ENCODE data around the gene KRT86.
"Not testable (repeated sequence)": the region's sequence is repeated elsewhere in the genome, so short reads cannot be mapped to it uniquely, and the experiment has no call there.

KRT86 gene

DNA sequence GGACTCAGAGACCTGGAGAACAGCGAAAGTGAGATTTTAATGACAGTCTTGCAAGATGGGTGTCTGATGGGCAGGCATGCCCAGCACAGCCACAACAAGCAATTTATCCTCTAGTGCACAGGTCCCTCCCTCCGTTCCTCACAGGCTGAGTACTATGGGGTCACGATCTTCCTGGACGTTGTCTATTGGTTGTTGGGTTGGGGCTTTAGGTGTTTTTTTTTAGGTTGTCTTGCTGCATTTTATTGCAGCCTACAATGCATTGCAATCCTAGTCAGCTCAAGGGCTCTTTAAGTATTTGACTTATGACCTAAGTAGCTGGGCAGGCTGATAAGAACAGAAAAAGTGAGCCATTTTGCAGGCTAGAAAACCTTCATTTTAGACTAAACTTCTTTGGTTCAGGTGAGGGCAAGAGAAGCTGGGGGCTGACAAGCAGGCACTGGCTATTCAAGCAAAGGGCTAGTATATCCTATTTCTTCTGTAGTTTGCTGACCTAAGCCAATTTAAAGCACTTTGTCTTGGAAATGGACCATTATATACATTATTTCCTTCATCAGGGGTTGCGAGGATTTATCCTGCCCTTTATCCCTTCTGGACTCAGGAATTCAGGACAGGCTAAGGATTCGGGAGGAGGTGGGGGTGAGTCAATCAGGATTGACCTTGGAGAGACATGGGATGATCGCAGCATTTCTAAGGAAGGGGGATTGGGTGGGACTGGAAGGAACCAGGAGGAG lies 35.4 kb upstream of the KRT86 start:
- DNase-seq (ENCODE audit: low read depth, low spot score) = no peak

DNA sequence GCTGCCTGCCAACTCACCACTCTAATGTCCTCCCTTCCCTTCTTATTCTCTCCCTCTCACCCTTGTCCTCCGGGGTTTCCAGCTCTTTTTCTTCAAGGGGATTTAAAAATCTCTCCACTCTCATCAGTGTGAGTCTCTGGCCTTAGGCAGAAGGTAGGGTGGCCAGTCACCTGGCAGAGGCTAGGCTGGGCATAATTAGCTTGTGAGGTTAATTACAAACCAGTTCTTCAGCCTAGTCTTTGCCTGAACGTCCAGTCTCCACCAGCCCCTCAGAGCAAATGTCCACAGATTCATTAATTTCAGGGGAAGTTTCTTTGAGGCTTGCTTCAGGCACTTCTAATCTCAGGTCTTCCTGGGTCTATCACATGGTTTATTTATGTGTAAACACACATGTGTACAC lies 34.7 kb upstream of the KRT86 start:
- DNase-seq (ENCODE audit: low read depth, low spot score) = no peak

DNA sequence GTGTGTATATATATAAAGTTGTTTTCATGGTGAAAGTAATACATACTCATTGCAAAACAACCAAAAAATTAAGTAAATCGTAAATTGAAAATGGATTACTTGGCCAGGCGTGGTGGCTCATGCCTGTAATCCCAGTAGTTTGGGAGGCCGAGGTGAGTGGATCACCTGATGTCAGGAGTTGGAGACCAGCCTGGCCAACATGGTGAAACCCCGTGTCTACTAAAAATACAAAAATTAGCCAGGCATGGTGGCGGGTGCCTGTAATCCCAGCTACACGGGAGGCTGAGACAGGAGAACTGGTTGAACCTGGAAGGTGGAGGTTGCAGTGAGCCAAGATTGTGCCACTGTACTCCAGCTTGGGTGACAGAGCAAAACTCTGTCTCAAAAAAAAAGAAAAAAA lies 34.2 kb upstream of the KRT86 start:
- not testable (repeated sequence) for DNase-seq (ENCODE audit: low read depth, low spot score)

DNA sequence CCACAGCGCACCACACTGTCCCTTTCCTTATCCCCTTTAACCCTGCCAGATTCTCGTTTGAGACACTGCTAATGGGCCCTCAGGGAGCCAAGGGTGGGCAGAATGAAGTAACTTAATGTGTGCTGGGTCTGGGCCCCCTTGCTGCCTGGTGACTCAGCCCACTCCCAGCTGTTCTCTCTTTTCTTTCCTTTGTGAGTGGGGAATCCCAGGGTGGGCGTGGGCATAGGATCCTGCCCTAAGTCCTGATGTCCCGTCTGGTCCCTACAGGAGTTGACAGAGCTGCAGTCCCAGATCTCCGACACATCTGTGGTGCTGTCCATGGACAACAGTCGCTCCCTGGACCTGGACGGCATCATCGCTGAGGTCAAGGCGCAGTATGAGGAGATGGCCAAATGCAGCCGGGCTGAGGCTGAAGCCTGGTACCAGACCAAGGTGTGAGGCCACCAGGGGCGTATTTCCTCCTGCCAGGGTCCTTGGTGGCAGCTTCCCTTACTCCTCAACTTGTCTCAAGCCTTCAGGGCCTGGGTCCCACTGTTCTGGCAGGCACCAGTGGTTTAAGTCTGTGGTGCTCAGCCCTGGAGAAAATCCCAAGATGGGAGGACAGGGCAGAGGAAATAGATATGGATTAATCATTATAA lies 33.1 kb upstream of the KRT86 start:
- DNase-seq (ENCODE audit: low read depth, low spot score) = no peak

DNA sequence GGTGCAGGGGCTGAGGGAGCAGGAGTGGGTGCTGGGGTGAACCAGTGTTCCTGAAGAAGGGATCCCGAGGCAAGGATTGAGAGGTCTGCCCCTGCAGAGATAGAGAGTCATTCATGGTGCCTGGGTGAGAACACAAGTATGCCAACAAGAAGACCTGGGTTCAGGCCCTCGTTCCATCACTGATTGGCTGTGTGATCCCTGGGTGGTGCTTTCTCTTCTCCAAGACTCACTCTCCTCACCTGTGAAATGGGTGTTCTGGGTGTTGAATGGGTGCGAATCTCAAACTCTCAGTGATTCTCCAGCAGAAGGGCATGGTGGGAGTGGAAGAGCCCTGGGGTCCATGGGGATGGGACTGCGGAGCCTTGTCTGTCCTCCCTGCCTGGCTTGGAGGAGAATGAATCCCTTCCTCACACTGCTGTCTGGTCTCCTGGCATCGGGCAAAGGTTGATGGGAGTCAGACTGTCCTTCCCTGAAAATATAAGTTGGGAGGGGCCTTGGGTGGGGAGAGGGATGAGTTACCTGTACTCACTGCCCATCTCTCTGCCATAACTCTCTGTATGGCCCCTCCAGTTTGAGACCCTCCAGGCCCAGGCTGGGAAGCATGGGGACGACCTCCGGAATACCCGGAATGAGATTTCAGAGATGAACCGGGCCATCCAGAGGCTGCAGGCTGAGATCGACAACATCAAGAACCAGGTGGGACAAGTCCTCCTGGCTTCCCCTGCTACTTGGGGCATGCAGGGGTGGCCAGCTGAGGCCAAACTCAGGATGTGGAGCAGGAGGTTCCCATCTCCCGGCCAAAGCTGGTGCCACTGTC lies 31.8 kb upstream of the KRT86 start:
- no peak for DNase-seq (ENCODE audit: low read depth, low spot score)

DNA sequence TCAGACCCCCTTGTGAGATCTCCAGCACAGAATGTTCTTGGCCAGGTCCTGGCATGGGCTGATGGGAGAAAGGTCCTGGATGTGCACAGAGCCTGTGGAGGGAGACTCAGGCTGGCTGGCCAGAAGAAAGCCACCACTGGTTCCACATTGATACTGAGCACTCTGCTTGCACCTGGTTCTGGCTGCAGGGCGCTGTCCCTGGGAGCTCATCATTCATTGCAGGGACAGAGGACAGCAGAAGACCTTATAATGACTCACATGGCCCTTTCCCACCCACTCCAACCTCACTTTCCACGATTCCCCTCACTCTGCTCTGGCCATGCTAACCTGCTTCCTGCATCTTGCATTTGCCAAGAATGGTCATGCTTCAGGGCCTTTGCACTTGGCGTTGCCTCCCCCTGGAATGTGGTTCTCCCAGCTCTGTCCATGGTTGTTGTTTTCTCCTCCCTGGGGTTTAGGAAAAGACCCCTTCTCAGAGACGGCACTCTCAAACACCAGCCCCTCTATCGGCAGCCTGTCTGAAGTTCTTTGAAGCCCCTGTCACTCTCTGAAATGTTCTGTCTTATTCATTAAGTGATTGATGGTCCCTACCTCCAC lies 31.1 kb upstream of the KRT86 start:
- DNase-seq (ENCODE audit: low read depth, low spot score) = no peak

DNA sequence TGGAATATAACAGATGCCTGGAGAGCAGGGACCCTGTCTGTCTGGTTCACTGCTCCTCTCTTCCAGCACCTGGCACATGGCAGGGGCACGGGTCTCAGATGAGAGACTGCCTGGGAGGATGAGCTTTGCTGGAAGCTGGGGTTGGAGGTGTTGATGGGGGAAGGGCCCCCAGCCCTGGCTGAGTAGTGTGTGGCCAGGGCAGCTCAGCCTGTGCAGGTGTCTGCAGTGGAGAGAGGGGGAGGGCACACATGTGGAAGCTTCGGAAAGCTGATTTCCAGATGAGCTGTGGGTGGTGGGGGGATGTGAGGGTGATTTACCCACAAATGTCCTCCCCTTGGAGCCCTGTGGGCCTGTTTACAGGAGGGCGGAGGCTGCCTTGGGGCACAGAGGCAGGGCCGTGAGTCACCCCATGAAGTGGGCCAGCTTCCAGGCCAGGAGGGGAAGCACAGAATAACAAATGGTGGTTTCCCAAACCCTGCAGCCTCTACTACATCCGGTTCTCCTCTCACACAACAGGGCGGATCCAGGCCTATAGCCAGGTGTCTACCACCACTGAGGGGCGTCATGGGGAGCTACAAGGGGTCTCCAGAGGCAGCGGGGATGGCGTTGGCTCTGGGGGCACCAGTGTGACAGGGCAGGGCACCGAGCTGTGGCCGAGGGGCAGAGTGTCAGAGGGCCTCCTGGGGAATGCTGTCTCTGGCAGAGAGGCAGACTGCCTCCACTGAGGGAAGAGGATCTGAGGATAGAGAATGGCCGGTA lies 30.4 kb upstream of the KRT86 start:
- DNase-seq (ENCODE audit: low read depth, low spot score) = no peak

DNA sequence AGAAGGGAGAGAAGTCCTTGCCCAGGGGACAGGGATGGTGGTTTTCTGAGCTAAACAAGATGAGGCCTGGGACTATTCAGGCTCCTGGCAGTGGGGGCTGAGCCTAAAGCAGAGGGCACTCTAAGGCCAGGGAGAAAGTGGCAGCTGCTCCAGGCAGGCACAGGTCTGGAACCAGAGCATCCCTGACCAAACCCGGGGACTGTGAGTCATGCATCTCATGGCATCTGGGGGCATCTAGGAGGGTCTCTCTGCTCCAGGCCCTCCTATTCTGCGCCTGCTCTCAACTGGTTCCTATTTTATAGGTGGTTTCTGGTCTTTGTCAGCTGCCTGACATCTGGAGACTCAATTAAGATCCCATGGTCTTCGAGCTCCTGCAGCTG lies 29.8 kb upstream of the KRT86 start:
- DNase-seq (ENCODE audit: low read depth, low spot score) = no peak

DNA sequence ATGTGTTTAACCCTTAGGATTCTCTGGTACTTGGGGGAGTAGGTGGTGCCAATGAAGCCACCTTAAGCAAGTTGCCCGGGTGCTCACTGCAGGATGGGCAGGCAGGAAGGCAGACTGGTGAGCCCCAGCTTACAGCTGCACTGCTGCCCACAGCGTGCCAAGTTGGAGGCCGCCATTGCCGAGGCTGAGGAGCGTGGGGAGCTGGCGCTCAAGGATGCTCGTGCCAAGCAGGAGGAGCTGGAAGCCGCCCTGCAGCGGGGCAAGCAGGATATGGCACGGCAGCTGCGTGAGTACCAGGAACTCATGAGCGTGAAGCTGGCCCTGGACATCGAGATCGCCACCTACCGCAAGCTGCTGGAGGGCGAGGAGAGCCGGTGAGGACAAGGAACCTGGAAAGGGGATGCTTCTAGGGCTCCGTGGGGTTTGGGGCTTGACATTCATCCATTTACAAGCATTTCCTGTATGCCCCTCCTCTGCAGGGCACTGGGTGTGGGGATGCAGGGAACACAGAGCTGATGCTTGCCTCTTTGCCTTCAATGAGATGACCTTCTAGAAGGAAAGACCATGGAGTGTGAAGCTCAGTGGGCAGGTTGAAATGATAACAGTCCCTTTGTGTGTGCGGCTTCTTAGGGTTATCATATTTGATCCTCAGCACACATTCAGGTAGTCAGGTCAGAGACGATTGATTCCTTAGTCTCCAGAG lies 29.0 kb upstream of the KRT86 start:
- DNase-seq (ENCODE audit: low read depth, low spot score) = no peak

DNA sequence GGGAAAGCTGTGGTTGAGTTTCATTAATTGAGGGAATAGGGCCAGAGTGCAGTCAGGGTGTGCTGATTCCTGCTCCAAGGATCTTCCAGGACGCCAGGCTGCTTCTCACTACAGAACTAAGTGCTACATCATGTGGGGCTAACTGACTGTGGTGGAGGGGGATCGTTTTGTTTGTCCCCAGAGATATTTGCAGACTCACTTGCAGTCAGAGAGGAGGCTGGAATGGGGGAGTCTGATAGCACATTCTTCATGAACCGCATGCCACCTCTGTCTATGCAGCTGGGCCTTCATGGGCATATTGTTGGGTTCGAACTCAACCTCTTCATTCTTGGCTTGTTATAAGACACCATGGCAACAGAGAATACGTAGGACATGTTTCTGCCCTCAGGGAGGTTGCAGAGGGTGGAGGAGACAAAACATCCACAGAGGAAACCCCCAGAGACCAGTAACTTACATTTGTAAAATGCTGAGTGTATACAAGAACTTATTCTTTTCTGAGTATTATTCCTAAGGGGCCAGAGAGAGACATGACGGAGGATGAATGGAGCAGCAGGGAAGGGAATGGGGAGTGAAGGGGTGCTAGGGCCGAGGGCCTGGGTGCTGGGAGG lies 28.4 kb upstream of the KRT86 start:
- no peak for DNase-seq (ENCODE audit: low read depth, low spot score)

DNA sequence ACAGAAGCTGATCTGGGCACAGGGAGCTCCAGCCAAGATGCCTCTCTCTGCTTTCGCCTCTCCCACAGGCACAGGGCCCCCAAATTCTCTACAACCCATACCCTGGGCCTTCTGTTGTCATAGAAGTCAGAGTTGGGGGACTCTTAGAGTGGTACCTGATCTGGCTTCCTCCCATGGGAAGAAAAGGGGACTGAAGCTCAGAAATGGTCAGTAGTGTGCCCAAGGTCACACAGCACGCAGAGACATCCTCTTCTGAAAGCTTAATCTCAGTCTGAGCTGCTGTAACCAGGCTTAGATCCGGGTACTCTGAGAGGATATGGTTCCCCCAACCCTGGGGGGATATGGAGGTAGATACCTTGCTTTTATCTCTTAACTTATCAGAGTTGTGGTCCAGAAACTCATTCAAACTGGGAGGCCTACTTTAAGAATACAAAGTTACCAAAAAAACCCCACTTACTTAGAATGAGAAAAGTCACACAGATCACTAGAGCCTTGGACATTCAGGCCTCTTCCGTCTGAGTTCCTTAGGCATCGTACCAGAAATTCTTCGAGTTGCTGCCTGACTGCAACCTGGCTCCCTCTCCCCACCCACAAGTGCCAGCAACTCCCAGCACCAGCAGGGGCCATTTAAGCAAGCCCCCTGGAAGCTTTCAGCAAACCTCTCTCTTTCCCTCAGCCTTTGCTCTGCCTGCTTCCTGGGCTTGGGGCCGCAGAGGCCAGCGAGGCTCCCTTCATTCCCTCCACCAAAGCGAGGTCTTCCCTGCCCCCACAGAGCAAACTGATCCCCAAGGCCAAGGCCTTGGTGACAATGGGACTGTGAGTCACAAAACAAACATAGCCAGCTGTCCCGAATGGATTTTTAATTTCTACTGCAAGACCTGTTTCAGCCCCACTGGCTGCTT lies 27.5 kb upstream of the KRT86 start:
- DNase-seq (ENCODE audit: low read depth, low spot score) = no peak

DNA sequence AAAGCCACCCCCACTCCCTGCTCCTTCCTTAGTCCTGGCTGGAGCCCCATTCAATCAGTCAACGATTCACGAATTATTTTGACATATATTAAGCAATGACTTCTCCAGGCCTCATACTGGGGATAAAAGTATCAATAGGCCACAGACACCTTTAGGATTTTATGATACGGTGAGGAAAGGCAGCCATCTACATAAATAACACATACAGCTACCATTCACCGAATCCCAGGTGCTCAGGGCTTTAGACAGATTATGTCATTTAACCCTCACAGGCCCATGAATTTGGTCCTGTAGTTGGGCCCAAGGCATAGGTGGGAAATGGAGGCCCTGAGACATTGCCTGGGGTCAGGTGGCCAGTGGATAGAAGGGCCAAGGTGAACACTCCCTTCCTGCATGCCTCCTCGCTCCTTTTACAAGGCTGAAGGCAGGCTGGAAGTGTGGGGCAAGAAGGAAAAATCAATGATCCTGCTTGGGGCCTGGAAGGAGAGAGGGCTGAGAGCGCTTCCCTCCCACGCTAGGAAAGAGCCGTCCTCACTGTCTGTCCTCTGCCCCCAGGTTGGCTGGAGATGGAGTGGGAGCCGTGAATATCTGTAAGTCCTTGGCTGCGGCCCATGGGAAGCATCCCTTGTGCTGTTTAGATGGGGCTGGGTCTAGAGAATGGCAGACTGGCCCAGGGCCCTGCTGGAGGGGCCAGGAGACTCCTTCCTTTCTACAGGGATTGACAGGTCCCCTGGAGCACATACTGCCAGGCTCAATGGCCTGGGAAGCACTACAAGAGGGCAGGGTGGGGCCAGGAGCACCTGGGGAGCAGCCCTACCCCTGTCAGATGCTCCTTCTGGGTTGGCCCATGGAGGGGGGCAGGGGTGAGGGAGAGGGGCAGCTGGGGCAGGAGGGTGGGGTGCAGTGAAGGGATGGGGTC lies 26.6 kb upstream of the KRT86 start:
- no peak for DNase-seq (ENCODE audit: low read depth, low spot score)

DNA sequence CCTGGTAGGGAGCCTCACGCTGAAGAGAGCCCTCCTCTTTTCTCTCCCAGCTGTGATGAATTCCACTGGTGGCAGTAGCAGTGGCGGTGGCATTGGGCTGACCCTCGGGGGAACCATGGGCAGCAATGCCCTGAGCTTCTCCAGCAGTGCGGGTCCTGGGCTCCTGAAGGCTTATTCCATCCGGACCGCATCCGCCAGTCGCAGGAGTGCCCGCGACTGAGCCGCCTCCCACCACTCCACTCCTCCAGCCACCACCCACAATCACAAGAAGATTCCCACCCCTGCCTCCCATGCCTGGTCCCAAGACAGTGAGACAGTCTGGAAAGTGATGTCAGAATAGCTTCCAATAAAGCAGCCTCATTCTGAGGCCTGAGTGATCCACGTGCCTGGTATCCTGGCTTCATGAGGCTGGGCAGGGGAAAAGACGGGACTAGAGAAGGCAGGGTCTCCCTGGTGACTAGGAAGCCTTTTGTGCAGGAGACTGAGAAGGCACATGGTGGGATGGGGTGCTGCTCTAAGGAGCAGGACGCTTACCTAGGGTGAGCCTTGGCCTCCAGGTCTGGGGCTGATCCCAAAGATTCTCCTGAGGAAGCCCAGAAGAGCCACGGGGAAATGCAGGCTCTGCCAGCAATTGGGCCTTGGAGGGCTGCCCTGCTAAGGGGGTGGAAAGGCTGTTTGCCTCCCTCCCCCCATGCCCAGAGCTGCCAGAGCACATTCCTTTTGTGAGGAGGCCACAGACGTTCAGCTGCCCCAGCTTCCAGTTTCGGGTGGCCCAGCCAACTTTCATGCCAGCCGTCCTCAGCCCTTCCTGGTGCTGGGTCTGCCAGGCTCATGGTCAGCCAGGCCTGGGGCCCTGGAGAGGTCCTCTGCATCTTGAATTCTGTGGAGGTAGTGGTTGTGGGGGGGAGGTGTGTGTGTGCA lies 25.6 kb upstream of the KRT86 start:
- no peak for DNase-seq (ENCODE audit: low read depth, low spot score)

DNA sequence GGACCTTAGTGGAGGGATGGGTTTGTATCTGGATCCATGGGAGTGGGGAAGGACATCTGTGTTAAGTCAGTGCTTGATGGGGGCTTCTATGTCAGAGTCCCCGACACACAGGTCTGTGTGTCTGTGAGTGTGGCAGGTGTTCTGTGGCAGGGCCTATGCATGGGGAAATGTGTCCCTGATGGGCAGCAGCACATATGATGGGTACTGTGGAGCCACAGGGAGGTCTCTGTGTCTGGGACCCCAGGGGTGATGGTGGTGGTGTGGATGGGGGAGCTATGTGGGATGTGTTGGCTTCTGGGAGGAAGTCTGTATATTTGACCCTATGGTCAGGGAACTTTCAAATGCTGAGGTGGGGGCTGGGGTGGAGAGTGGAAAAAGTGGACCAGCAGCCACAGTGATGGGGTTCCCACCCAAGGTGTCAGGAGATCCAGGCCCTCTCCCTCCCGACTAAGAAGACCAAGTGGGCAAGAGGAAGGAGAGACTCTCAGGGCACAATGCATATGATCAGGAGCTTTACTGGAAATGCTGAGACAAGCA lies 24.9 kb upstream of the KRT86 start:
- no peak for DNase-seq (ENCODE audit: low read depth, low spot score)

DNA sequence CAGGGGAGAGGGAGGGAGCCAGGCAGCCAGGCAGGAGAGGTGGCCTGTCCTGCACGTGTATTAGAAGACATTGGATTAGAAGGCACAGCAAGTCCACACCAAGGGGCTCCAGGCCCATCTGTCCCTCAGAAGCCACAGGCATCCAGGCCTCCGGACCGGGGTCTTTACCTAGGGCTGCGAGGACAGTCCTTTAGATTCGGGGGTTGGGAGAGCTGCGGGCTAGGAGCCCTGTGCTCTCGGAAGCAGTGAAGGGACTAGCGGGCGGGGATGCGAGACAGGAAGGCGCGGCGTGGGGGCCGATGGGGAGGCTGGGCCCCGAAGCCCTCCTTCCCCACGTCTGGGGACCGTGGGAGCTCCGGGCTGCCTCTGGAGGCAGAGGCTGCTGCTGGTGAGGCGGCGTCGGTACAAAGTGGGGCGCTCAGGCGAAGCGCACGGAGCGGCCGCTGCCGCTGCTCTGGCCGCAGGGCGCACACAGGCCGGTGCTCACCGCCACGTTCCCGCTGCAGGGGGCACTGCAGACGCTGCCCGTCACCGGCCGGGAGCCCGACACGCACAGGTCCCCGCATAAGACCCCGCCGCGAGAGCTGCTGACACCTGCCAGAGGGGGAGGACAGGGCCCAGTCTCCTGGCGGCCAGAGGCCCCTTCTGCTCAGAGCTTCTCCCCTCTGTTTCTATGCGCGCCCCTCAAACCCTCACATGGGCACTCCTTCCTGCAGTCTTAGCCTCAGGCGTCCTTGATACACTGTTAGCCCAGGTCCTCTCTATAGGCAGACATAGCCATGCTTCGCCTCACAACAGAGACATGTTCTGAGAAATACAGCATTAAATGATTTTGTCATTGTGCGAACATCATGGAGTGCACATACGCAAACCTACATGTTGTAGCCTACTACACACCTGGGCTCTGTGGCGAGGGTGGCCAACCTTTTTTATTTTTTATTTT lies 24.1 kb upstream of the KRT86 start:
- DNase-seq (ENCODE audit: low read depth, low spot score) = no peak
